Fibroblast of lung (primary cell): Measurements from ENCODE around the gene WDR83.

Experiments used
- EZH2 ChIP-seq: IDR thresholded peaks from 2 replicates; pipeline ENCODE4 v1.5.1; 2012; ENCODE audit warnings: low read length, control low read depth, mild to moderate bottlenecking; ENCODE audit errors: missing control alignments
- TF ChIP-seq, protein P1 (sequence below), 2 donors: IDR thresholded peaks in 1 of 2; conservative IDR thresholded peaks in 1 of 2; 1 replicate in 1 of 2; 2 replicates in 1 of 2; pipeline ENCODE4 v1.5.1; 2011 to 2012; ENCODE audit warnings: low read length in 2 of 2, control low read depth in 1 of 2, inconsistent platforms in 1 of 2, low read depth in 1 of 2, mild to moderate bottlenecking in 1 of 2

DNA sequence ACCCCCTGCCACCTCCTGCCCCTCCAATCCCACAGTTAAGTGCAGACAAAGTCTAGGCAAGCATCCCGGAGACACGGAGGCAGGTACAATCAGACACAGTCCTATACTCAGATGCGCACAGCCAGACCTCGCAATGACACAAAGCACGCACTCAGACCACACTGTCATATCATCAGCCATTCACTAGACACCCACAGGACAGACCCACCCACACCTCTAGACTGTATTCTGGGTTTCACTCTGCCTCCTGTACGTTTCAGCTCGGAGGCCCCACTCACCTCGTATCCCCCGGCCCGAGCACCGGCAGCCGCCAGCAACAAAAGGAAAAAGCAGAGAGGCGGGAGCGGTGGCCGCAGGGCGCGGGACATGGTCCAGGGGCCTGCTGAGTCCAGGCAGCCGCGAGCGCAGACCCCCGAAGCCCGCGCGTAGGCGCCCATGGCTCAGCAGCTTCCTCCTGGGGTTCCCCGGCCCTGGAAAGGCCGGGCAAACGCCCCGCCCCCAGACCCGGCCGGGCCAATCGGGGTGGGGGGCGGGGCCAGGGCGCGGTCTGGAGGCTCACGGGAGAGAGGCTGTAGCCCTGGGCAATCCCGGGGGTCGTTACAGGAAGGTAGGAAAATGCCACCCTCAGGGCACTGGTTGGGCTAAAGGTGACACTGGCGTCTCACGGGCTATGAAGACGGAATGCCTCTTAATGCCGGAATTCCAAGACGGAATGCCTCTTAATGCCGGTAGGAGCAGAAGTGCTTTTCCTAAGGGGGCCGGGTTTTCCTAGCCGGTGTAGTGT lies at the start of gene WDR83, which contains the start of gene MAN2B1:
- TF ChIP-seq, protein P1, sequence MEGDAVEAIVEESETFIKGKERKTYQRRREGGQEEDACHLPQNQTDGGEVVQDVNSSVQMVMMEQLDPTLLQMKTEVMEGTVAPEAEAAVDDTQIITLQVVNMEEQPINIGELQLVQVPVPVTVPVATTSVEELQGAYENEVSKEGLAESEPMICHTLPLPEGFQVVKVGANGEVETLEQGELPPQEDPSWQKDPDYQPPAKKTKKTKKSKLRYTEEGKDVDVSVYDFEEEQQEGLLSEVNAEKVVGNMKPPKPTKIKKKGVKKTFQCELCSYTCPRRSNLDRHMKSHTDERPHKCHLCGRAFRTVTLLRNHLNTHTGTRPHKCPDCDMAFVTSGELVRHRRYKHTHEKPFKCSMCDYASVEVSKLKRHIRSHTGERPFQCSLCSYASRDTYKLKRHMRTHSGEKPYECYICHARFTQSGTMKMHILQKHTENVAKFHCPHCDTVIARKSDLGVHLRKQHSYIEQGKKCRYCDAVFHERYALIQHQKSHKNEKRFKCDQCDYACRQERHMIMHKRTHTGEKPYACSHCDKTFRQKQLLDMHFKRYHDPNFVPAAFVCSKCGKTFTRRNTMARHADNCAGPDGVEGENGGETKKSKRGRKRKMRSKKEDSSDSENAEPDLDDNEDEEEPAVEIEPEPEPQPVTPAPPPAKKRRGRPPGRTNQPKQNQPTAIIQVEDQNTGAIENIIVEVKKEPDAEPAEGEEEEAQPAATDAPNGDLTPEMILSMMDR (conservative IDR thresholded peaks at IDR 0.05 in 1 of 2, IDR thresholded peaks at IDR 0.05 in 1 of 2; ENCODE audit: low read depth in 1 of 2, low read length in 2 of 2), result no peak
- no peak for TF ChIP-seq EZH2
